Measurements from ENCODE around the gene PDGFRB.

PDGFRB gene

DNA sequence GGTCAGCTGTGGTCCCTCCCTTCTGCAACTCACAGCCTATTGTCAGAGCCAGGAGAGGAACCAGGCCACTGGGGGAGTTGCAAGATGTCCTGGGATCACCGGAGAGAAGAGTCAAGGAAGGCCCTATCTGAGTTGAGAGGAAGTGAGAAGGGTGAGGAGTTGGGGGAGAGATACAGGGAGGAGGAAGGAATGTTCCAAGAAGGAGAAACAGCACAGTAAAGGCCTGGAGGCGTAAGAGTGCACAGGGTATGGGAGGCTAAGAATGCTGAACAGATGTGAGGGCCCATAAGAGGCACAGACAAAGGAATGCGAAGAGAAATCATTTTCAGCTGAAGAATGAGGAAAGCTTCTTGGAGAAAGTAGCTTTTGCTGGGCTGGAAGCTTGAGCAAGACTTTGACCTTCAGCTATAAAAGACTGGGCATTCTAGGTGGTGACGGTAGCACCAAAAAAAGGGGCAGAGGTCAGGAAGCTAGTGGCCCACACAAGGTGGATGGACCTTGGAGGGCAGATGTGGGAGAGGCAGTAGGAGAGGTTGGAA, 47.7 kb downstream of the PDGFRB start:
- no peaks in the 10 kb centered on the region for H3F3A ChIP-seq (ENCODE audit: insufficient read depth)
- H3K9me3 ChIP-seq (ENCODE audit: insufficient read depth, low read length): no peaks in the 10 kb centered on the region
- no peak overlapping the region for H3K4me2 ChIP-seq (ENCODE audit: low read depth, low read length, poor library complexity, severe bottlenecking)
- H3K4me3 ChIP-seq (ENCODE audit: insufficient read depth, low read length, poor library complexity, severe bottlenecking): no peak overlapping the region
- H3K27ac ChIP-seq (ENCODE audit: low read depth, low read length): no peak overlapping the region
- no peaks in the 10 kb centered on the region for H4K20me1 ChIP-seq (ENCODE audit: low read depth, low read length)
- no peaks in the 10 kb centered on the region for H3K27me3 ChIP-seq (ENCODE audit: low read length)
- H2AFZ ChIP-seq (ENCODE audit: low read depth, low read length, severe bottlenecking): no peak overlapping the region
- no peak for TF ChIP-seq EZH2phosphoT487 (conservative IDR thresholded peaks at IDR 0.05; ENCODE audit: low read length)
- TF ChIP-seq, protein P1, sequence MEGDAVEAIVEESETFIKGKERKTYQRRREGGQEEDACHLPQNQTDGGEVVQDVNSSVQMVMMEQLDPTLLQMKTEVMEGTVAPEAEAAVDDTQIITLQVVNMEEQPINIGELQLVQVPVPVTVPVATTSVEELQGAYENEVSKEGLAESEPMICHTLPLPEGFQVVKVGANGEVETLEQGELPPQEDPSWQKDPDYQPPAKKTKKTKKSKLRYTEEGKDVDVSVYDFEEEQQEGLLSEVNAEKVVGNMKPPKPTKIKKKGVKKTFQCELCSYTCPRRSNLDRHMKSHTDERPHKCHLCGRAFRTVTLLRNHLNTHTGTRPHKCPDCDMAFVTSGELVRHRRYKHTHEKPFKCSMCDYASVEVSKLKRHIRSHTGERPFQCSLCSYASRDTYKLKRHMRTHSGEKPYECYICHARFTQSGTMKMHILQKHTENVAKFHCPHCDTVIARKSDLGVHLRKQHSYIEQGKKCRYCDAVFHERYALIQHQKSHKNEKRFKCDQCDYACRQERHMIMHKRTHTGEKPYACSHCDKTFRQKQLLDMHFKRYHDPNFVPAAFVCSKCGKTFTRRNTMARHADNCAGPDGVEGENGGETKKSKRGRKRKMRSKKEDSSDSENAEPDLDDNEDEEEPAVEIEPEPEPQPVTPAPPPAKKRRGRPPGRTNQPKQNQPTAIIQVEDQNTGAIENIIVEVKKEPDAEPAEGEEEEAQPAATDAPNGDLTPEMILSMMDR (IDR thresholded peaks at IDR 0.05; ENCODE audit: insufficient read depth, low read length, poor library complexity, severe bottlenecking): no peak
- no peaks in the 10 kb centered on the region for H3K36me3 ChIP-seq (ENCODE audit: low read length)
- no peaks in the 10 kb centered on the region for H3K9me2 ChIP-seq (replicated peaks; ENCODE audit: insufficient read depth, low read length)
- H3K79me2 ChIP-seq (ENCODE audit: insufficient read depth, low read length): no peaks in the 10 kb centered on the region
- H3K9ac ChIP-seq (ENCODE audit: low read length): no peak overlapping the region

DNA sequence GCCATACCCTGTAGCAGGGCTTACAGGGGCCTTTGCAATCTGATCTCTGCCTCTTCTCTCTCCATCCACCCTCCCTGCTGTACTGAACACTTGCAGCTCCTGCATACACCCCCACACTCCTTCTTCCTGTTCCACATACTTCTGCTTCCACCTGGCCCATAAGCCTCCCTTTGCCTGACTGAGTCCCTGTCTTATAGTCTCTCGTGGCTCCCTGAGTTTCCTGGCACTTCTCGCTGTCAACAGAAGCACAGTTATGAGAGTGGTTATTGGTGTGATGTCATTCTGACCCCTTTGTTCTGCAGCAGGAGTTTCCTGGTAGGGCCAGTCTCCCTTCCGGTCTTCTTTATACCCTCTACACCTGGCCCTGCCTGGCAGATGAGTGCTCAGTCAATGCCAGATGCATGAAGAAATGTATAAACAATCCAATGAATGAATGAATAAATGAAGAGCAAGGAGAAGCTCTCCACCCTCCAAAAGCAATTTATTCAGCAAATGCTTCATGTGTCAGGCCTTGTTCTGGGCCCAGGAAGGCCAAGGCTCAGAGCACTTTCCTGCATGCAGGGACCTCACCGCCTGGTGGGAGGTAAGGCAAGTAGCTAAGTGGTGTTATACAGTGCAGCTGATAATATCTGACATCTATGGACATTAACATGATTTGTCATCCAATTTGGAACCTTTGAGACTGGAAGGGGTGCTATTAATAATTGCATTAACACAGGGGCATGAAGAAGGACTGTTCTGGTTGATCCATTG, 48.8 kb downstream of the PDGFRB start:
- H2AFZ ChIP-seq (ENCODE audit: low read depth, low read length, severe bottlenecking): no peak overlapping the region

DNA sequence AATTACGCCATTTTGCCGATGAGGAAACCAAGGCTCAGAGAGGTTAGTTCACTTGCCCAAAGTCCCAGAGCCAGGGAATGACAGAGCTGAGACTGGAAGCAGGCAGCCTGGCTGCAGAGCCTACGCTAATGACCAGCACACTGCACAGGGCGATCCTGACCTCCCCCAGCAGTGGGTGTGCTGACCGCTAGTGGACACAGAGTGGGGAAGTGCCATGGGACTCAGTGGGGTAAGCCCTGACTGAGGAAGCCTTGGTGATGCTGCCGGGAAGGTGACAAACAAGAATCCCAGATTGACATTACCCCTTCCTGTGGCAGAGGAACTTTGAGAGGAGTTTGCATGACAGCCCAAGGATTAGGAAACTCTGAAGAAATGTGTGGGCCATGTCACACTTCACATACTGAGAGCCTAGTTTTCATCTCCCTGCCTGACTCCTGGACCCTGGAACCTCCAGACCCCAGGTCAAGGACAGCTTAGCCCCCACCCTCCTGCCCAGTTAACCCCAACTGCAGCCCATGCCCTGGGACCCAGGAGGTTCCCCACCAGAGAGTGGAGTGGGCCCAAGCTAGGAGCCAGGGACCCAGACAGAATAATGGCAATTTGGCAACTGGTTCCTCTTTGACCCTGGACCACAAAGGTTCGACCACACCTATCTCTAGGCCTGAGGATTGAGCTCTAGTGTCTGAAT, 49.6 kb downstream of the PDGFRB start:
- H4K20me1 ChIP-seq (ENCODE audit: low read depth, low read length): no peaks in the 10 kb centered on the region
- no peak overlapping the region for H3K27ac ChIP-seq (ENCODE audit: low read depth, low read length)
- no peaks in the 10 kb centered on the region for H3K27me3 ChIP-seq (ENCODE audit: low read length)
- H3K36me3 ChIP-seq (ENCODE audit: low read length): no peaks in the 10 kb centered on the region
- H3K79me2 ChIP-seq (ENCODE audit: insufficient read depth, low read length): no peaks in the 10 kb centered on the region
- H3K9me2 ChIP-seq (replicated peaks; ENCODE audit: insufficient read depth, low read length): no peaks in the 10 kb centered on the region
- no peak overlapping the region for H3K4me2 ChIP-seq (ENCODE audit: low read depth, low read length, poor library complexity, severe bottlenecking)
- no peaks in the 10 kb centered on the region for H3F3A ChIP-seq (ENCODE audit: insufficient read depth)
- H2AFZ ChIP-seq (ENCODE audit: low read depth, low read length, severe bottlenecking): no peak overlapping the region
- no peaks in the 10 kb centered on the region for H3K9me3 ChIP-seq (ENCODE audit: insufficient read depth, low read length)
- no peak overlapping the region for H3K9ac ChIP-seq (ENCODE audit: low read length)
- H3K4me3 ChIP-seq (ENCODE audit: insufficient read depth, low read length, poor library complexity, severe bottlenecking): no peak overlapping the region
- TF ChIP-seq, protein P1 (IDR thresholded peaks at IDR 0.05; ENCODE audit: insufficient read depth, low read length, poor library complexity, severe bottlenecking): no peak
- TF ChIP-seq EZH2phosphoT487 (conservative IDR thresholded peaks at IDR 0.05; ENCODE audit: low read length): no peak

More for the DNA sequence above, 48.8 kb downstream of the PDGFRB start:
- H3K27me3 ChIP-seq (ENCODE audit: low read length): no peaks in the 10 kb centered on the region
- no peak overlapping the region for H3K4me3 ChIP-seq (ENCODE audit: insufficient read depth, low read length, poor library complexity, severe bottlenecking)
- TF ChIP-seq, protein P1 (IDR thresholded peaks at IDR 0.05; ENCODE audit: insufficient read depth, low read length, poor library complexity, severe bottlenecking): no peak
- no peak for TF ChIP-seq EZH2phosphoT487 (conservative IDR thresholded peaks at IDR 0.05; ENCODE audit: low read length)
- no peaks in the 10 kb centered on the region for H4K20me1 ChIP-seq (ENCODE audit: low read depth, low read length)
- no peak overlapping the region for H3K4me2 ChIP-seq (ENCODE audit: low read depth, low read length, poor library complexity, severe bottlenecking)
- no peaks in the 10 kb centered on the region for H3K9me3 ChIP-seq (ENCODE audit: insufficient read depth, low read length)
- no peak overlapping the region for H3K9ac ChIP-seq (ENCODE audit: low read length)
- H3F3A ChIP-seq (ENCODE audit: insufficient read depth): no peaks in the 10 kb centered on the region
- no peaks in the 10 kb centered on the region for H3K36me3 ChIP-seq (ENCODE audit: low read length)
- no peaks in the 10 kb centered on the region for H3K79me2 ChIP-seq (ENCODE audit: insufficient read depth, low read length)
- no peaks in the 10 kb centered on the region for H3K9me2 ChIP-seq (replicated peaks; ENCODE audit: insufficient read depth, low read length)
- H3K27ac ChIP-seq (ENCODE audit: low read depth, low read length): no peak overlapping the region

All from SU-DHL-6 (cell line).